Sigmoid colon (tissue), 7 donors: ENCODE measurements around the gene GSN. TPM values are rescaled to one million over a fixed set of nuclear protein-coding genes. Genes with fewer than 3 reads are reported as not detected.

Source experiments
- DNase-seq: peaks from one replicate; pipeline ENCODE4 v3.0.0-alpha.2; 2019
- H3K27ac ChIP-seq, 4 donors: fragments of 200-600 bp; sonication (generic); one replicate each; pipeline ENCODE4 v1.5.1; 2016 to 2019; ENCODE audit warnings: mild to moderate bottlenecking in 1 of 4
- H3K27me3 ChIP-seq, 3 donors: fragments of 200-600 bp; sonication (generic); one replicate each; pipeline ENCODE4 v1.5.1; 2019; ENCODE audit warnings: mild to moderate bottlenecking in 1 of 3
- H3K36me3 ChIP-seq, 4 donors: fragments of 200-600 bp; sonication (generic); one replicate each; pipeline ENCODE4 v1.5.1; 2016 to 2019
- H3K4me1 ChIP-seq, 4 donors: fragments of 200-600 bp; sonication (generic); one replicate each; pipeline ENCODE4 v1.5.1; 2017 to 2019
- H3K4me3 ChIP-seq, 4 donors: fragments of 200-600 bp; sonication (generic); one replicate each; pipeline ENCODE4 v1.5.1; 2017 to 2019; ENCODE audit warnings: mild to moderate bottlenecking in 2 of 4, moderate library complexity in 1 of 4
- H3K9me3 ChIP-seq, 4 donors: fragments of 200-600 bp in 3 of 4; sonication (generic) in 3 of 4; one replicate each; pipeline versions ENCODE4 v1.5.1 to v1.6.1; 2013 to 2019
- CTCF ChIP-seq, 4 experiments: fragments of 450-650 bp in 3 of 4; fragments of 200-600 bp in 1 of 4; IDR thresholded peaks; one replicate each; pipeline ENCODE4 v1.5.1; 2016 to 2019; ENCODE audit warnings: antibody characterized with exemption in 4 of 4, mild to moderate bottlenecking in 3 of 4, moderate library complexity in 2 of 4
- EP300 ChIP-seq, 4 donors: sonication (generic); formaldehyde crosslinking; IDR thresholded peaks; one replicate each; pipeline ENCODE4 v1.6.1; 2017; ENCODE audit warnings: antibody characterized with exemption in 4 of 4
- POLR2A ChIP-seq, 2 donors: fragments of 450-650 bp; IDR thresholded peaks; one replicate each; pipeline ENCODE4 v1.6.1; 2016; ENCODE audit warnings: antibody characterized with exemption in 2 of 2, mild to moderate bottlenecking in 2 of 2, moderate library complexity in 2 of 2
- POLR2AphosphoS5 ChIP-seq, 4 donors: sonication (generic); formaldehyde crosslinking; IDR thresholded peaks; one replicate each; pipeline ENCODE4 v1.6.1; 2017; ENCODE audit warnings: antibody characterized with exemption in 4 of 4
- WGBS, 2 donors: extraction: QIAGEN DNeasy Blood & Tissue Kit; methylation state at CpG; one replicate each; pipeline ENCODE4 v1.1.7; 2013; 5-methylcytosine and 5-hydroxymethylcytosine counted together
- intact Hi-C: fragments of 100-400 bp; cut with DNase I; formaldehyde crosslinking; loops from one replicate; pipeline ENCODE4 v1.15.1; 2023
- polyA plus RNA-seq, 3 donors: library from polyadenylated mRNA; stranded (reverse); fragments of 200-250 nt; gene quantifications; one replicate each; pipeline ENCODE4 v1.2.3, GENCODE V29; 2013
- total RNA-seq, 4 donors: library from RNA; depleted of rRNA; stranded (reverse); fragments of >200 nt; gene quantifications; one replicate each; pipeline ENCODE4 v1.1.0, GENCODE V29; 2016
- donor health status: healthy with polysubstance abuse.
- donor health status: Bipolar disorder and iron deficiency.
- donor health status: healthy.

The GSN gene
- total and polyA plus RNA-seq, 7 donors, result 333 to 2,826 (median 1,610) TPM

DNA sequence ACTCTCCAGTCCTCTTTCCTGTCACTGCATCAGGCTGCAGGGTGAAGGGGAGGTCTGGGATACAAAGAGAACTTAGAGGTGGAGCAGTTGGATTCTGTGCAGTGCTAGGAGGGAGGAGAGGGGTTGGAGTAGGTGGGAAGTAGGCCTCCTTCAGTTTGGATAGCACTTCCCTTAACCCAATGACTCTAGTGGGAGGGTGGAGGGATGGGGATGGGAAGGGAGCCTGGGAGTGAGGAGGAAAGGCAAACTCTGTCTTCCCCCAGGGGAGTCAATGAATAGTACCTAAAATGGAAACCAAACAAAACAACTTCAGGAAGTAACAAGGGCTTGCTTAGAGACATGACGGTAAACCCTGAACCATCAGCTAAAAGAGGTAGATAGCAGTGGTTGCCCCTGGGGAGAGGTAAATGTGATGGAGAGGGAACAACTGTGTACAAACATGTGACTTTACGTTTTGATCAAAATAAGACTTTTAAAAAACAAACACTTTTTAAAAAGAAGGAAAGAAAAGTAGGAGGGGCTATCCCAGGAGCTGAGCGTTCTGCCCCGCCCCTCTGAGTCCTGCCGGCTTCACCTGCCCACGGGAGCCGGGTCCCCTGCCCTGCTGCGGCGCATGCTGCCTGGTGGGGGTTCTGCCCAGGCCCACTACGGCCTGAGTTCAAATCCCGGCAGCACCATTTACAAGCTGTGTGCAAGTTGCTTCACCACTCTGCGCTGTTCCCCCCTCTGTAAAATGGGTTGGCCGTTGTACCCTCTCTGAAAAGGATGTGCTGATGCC, 30.9 kb downstream of the GSN start:
- TF ChIP-seq CTCF (IDR thresholded peaks at IDR 0.05) (no peak), EP300 (IDR thresholded peaks at IDR 0.05) (no peak), POLR2AphosphoS5 (IDR thresholded peaks at IDR 0.05) (peak; percentile 37 to 62 (median 46)), POLR2A (IDR thresholded peaks at IDR 0.05) (no peak)
- peak; percentile 90 for DNase-seq
- Histone ChIP-seq H3K36me3 (peaks cover 16 to 22% (median 21%) of the 10 kb centered on the region in 4 donors), H3K27me3 (no peaks in the 10 kb centered on the region), H3K9me3 (no peaks in the 10 kb centered on the region), H3K4me1 (peaks cover 0 to 96% (median 94%) of the 10 kb centered on the region in 4 donors), H3K4me3 (peak overlapping the region; percentile 41 to 67 (median 62)), H3K27ac (peak overlapping the region; percentile 94 to 99 (median 97))
- 18 to 41% methylated on average over 13 of the region's 13 CpGs for WGBS, 2 donors
- intact Hi-C loops, result loop anchor here (2.0 to 5.0 kb wide), 2 partner anchors 20 to 87 kb away; no protein-coding TSS in a partner anchor

- H3K4me1 ChIP-seq, result peaks cover 0 to 96% (median 94%) of the 10 kb centered on the region in 4 donors
- 1 to 3% methylated on average over 74 of the region's 74 CpGs for WGBS, 2 donors
- peak overlapping the region; percentile 94 to 99 (median 97) for H3K27ac ChIP-seq
- no peaks in the 10 kb centered on the region for H3K9me3 ChIP-seq
- H3K27me3 ChIP-seq, result no peaks in the 10 kb centered on the region
- intact Hi-C loops, result loop anchor here (2.0 to 5.0 kb wide), 2 partner anchors 21 to 87 kb away; no protein-coding TSS in a partner anchor
- peak in 1 of 2 donors; percentile 37 for TF ChIP-seq POLR2A (IDR thresholded peaks at IDR 0.05)
- no peak for TF ChIP-seq CTCF (IDR thresholded peaks at IDR 0.05)
- TF ChIP-seq POLR2AphosphoS5 (IDR thresholded peaks at IDR 0.05), result peak; percentile 45 to 79 (median 68)
- TF ChIP-seq EP300 (IDR thresholded peaks at IDR 0.05), result no peak
- H3K4me3 ChIP-seq, result peak overlapping the region; percentile 41 to 67 (median 62)
- H3K36me3 ChIP-seq, result peaks cover 24 to 30% (median 29%) of the 10 kb centered on the region in 4 donors
- peak; percentile 93 for DNase-seq
Observed at GRCh38 chr9:121299467-121300282, 31.7 kb downstream of the GSN start.

DNA sequence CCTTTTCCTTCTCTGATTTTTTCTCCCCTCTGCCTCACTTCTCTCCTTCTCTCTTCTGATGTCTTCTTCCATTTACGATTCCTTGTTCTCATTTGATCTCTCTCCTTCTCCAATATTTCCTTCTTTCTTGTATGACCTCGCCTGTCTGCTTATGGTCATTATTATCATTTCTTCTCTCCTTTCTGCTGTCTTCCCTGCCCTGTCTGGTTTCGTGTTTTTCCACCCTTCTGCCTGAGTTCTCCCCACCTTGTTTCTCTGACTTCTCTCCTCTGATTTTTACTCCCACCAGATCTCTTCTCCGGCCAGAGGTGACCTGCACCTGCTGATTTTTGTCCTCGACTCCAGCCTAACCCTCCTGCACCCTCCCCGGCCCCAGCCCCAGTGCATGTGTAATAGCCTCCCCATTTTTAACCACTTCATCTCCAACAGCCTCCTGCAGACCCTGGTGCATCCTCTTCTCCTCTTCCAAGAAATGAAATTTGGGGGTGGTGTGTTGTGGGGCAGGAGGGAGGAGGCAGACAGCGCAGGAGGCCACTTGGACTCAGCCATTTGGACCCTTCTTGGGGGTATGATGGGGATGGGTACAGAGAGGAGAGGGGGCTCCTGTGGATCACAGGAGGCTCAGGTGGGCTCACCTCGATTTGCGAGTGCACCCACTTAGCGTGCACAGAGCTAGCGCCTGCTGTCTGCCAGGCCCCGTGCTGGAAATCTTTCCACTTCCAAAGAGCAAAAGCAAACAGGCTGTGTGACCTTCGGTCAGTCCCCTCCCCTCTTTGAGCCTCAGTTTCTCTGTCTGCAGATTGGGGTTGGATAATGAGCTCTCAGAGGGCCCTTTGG, 32.5 kb downstream of the GSN start:
- H3K27ac ChIP-seq, result peak overlapping the region; percentile 94 to 99 (median 97)
- no peaks in the 10 kb centered on the region for H3K27me3 ChIP-seq
- WGBS, 2 donors, result 57 to 69% methylated on average over 13 of the region's 13 CpGs
- DNase-seq, result peak; percentile 58
- H3K36me3 ChIP-seq, result peaks cover 27 to 39% (median 37%) of the 10 kb centered on the region in 4 donors
- peaks cover 0 to 96% (median 94%) of the 10 kb centered on the region in 4 donors for H3K4me1 ChIP-seq
- intact Hi-C loops, result no loop called here
- H3K4me3 ChIP-seq, result peak overlapping the region; percentile 41 to 67 (median 62)
- no peaks in the 10 kb centered on the region for H3K9me3 ChIP-seq
- TF ChIP-seq POLR2AphosphoS5 (IDR thresholded peaks at IDR 0.05) (no peak), CTCF (IDR thresholded peaks at IDR 0.05) (no peak), POLR2A (IDR thresholded peaks at IDR 0.05) (no peak), EP300 (IDR thresholded peaks at IDR 0.05) (no peak)

GRCh38 chr9:121301881-121302286, 33.9 kb downstream of the GSN start:
- peak overlapping the region; percentile 94 to 99 (median 97) for H3K27ac ChIP-seq
- no peaks in the 10 kb centered on the region for H3K9me3 ChIP-seq
- intact Hi-C loops, result no loop called here
- peaks cover 34 to 52% (median 47%) of the 10 kb centered on the region in 4 donors for H3K36me3 ChIP-seq
- TF ChIP-seq POLR2AphosphoS5 (IDR thresholded peaks at IDR 0.05) (no peak), CTCF (IDR thresholded peaks at IDR 0.05) (no peak), POLR2A (IDR thresholded peaks at IDR 0.05) (no peak), EP300 (IDR thresholded peaks at IDR 0.05) (no peak)
- H3K4me3 ChIP-seq, result peak overlapping the region in 3 of 4 donors; percentile 62 to 67 (median 63)
- WGBS, 2 donors, result 94 to 96% methylated on average over 11 of the region's 11 CpGs
- peak; percentile 61 for DNase-seq
- peaks cover 0 to 92% (median 86%) of the 10 kb centered on the region in 4 donors for H3K4me1 ChIP-seq
- H3K27me3 ChIP-seq, result no peaks in the 10 kb centered on the region
